ENCODE data around the gene CCDC88C.

DNA sequence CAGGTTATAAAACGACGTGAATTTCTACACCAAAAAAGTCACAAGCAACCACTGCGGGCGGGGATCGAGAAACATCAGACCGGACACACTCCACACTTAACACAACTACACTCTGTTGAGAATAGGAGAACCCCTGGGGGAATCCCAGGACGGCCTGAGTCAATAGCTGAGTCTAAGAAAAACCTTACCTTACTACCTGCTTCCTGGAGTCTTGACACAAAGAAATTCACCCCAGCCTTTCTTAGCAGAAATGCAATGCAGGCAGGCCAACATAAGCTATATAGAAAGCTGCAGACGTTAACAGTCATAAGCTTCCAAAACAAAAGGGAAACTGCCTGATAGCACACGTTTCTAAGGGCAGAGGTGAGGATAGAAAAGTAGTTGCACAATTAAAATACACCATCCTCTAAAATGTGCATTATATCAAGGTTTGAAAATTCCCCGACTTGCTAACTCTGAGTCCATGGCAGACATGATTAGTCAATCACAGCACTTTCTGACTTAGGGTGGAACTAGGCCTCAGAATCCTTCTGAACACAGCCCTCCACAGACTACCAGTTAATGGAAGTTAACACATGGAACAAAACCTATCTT lies 68.0 kb downstream of the CCDC88C start:
- no peak for TF ChIP-seq POLR2A (IDR thresholded peaks at IDR 0.05)
- TF ChIP-seq, protein P1, sequence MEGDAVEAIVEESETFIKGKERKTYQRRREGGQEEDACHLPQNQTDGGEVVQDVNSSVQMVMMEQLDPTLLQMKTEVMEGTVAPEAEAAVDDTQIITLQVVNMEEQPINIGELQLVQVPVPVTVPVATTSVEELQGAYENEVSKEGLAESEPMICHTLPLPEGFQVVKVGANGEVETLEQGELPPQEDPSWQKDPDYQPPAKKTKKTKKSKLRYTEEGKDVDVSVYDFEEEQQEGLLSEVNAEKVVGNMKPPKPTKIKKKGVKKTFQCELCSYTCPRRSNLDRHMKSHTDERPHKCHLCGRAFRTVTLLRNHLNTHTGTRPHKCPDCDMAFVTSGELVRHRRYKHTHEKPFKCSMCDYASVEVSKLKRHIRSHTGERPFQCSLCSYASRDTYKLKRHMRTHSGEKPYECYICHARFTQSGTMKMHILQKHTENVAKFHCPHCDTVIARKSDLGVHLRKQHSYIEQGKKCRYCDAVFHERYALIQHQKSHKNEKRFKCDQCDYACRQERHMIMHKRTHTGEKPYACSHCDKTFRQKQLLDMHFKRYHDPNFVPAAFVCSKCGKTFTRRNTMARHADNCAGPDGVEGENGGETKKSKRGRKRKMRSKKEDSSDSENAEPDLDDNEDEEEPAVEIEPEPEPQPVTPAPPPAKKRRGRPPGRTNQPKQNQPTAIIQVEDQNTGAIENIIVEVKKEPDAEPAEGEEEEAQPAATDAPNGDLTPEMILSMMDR (IDR thresholded peaks at IDR 0.05): no peak
- TF ChIP-seq EP300 (IDR thresholded peaks at IDR 0.05): no peak
